HEK293 (cell line): ENCODE results near the gene NLK.

Experiments used
- CTCF ChIA-PET: fragments of 350-600 bp; formaldehyde crosslinking; extraction: SDS; loops from one replicate; lab custom pipeline; 2021; ENCODE audit warnings: antibody characterized with exemption; lab: Yijun Ruan, JAX
- POLR2A ChIA-PET: fragments of 300-600 bp; formaldehyde crosslinking; extraction: SDS; loops from one replicate; lab custom pipeline; 2020; ENCODE audit warnings: antibody characterized with exemption, inconsistent platforms; lab: Yijun Ruan, JAX
- H3K27ac ChIP-seq: fragments of 200-500 bp; sonication (Bioruptor generic); 2 replicates; pipeline ENCODE4 v1.5.1; 2014; ENCODE audit warnings: low read depth, low read length, control low read depth, inconsistent platforms; ENCODE audit errors: extremely low read depth
- H3K36me3 ChIP-seq, 2 experiments: fragments of 200-500 bp in 1 of 2; sonication (Bioruptor generic) in 1 of 2; 1 replicate in 1 of 2; 2 replicates in 1 of 2; pipeline ENCODE4 v1.5.1; 2014 to 2017; ENCODE audit warnings: inconsistent platforms in 2 of 2, low read length in 2 of 2; ENCODE audit not compliant: control insufficient read depth in 2 of 2, insufficient read depth in 1 of 2
- H3K4me1 ChIP-seq: fragments of 200-500 bp; sonication (Bioruptor generic); 2 replicates; pipeline ENCODE4 v1.5.1; 2014; ENCODE audit warnings: mild to moderate bottlenecking, low read length, inconsistent platforms; ENCODE audit not compliant: control insufficient read depth, insufficient read depth
- H3K4me3 ChIP-seq: 2 replicates; pipeline ENCODE4 v1.5.1; 2011; ENCODE audit warnings: low read depth, mild to moderate bottlenecking, control low read depth, low read length, moderate library complexity
- H3K9me3 ChIP-seq: fragments of 200-500 bp; sonication (Bioruptor generic); 2 replicates; pipeline ENCODE4 v1.5.1; 2014; ENCODE audit warnings: low read depth, low read length, inconsistent platforms; ENCODE audit not compliant: control insufficient read depth, insufficient read depth
- GLIS1 ChIP-seq: fragments of 450-650 bp; formaldehyde crosslinking; IDR thresholded peaks from 2 replicates; pipeline ENCODE4 v1.5.1; 2016; ENCODE audit warnings: missing biosample characterization, missing genetic modification characterization
- MEIS1 ChIP-seq: sonication (generic); formaldehyde crosslinking; IDR thresholded peaks from 2 replicates; pipeline ENCODE4 v1.8.1; 2022; ENCODE audit warnings: missing genetic modification reagents, mild to moderate bottlenecking, borderline replicate concordance
- RBAK ChIP-seq: fragments of 450-650 bp; formaldehyde crosslinking; IDR thresholded peaks from 2 replicates; pipeline ENCODE4 v1.5.1; 2016; ENCODE audit warnings: missing biosample characterization, missing genetic modification characterization
- SP2 ChIP-seq: fragments of 450-650 bp; formaldehyde crosslinking; IDR thresholded peaks from 2 replicates; pipeline ENCODE4 v1.5.1; 2016; ENCODE audit warnings: missing biosample characterization, missing genetic modification characterization
- WT1 ChIP-seq: fragments of 450-650 bp; formaldehyde crosslinking; IDR thresholded peaks from 2 replicates; pipeline ENCODE4 v1.5.1; 2016; ENCODE audit warnings: missing biosample characterization, missing genetic modification characterization
- ZNF10 ChIP-seq: fragments of 450-650 bp; formaldehyde crosslinking; IDR thresholded peaks from 2 replicates; pipeline ENCODE4 v1.5.1; 2017; ENCODE audit warnings: missing biosample characterization, missing genetic modification characterization
- ZNF132 ChIP-seq: fragments of 450-650 bp; formaldehyde crosslinking; IDR thresholded peaks from 2 replicates; pipeline ENCODE4 v1.5.1; 2017; ENCODE audit warnings: missing biosample characterization, missing genetic modification characterization, borderline replicate concordance
- ZNF133 ChIP-seq: fragments of 450-650 bp; formaldehyde crosslinking; IDR thresholded peaks from 2 replicates; pipeline ENCODE4 v1.5.1; 2016; ENCODE audit warnings: missing biosample characterization, missing genetic modification characterization
- ZNF157 ChIP-seq: fragments of 450-650 bp; formaldehyde crosslinking; IDR thresholded peaks from 2 replicates; pipeline ENCODE4 v1.5.1; 2016; ENCODE audit warnings: missing biosample characterization, missing genetic modification characterization
- ZNF16 ChIP-seq: fragments of 450-650 bp; formaldehyde crosslinking; IDR thresholded peaks from 2 replicates; pipeline ENCODE4 v1.5.1; 2016; ENCODE audit warnings: low read depth, missing biosample characterization, missing genetic modification characterization
- ZNF211 ChIP-seq: fragments of 450-650 bp; formaldehyde crosslinking; IDR thresholded peaks from 2 replicates; pipeline ENCODE4 v1.5.1; 2016; ENCODE audit warnings: low read depth, missing biosample characterization, missing genetic modification characterization
- ZNF292 ChIP-seq: fragments of 450-650 bp; formaldehyde crosslinking; IDR thresholded peaks from 2 replicates; pipeline ENCODE4 v1.5.1; 2016; ENCODE audit warnings: low read depth, missing biosample characterization, missing genetic modification characterization, borderline replicate concordance
- ZNF311 ChIP-seq: fragments of 450-650 bp; formaldehyde crosslinking; IDR thresholded peaks from 2 replicates; pipeline ENCODE4 v1.5.1; 2017; ENCODE audit warnings: missing biosample characterization, missing genetic modification characterization, borderline replicate concordance
- ZNF366 ChIP-seq: fragments of 450-650 bp; formaldehyde crosslinking; conservative IDR thresholded peaks from 2 replicates; pipeline ENCODE4 v1.5.1; 2016; ENCODE audit warnings: missing biosample characterization, missing genetic modification characterization
- ZNF426 ChIP-seq: fragments of 450-650 bp; formaldehyde crosslinking; IDR thresholded peaks from 2 replicates; pipeline ENCODE4 v1.5.1; 2017; ENCODE audit warnings: missing biosample characterization, missing genetic modification characterization, mild to moderate bottlenecking, inconsistent platforms, moderate library complexity
- ZNF514 ChIP-seq: fragments of 450-650 bp; formaldehyde crosslinking; IDR thresholded peaks from 2 replicates; pipeline ENCODE4 v1.5.1; 2016; ENCODE audit warnings: missing biosample characterization, missing genetic modification characterization
- ZNF529 ChIP-seq: fragments of 450-650 bp; formaldehyde crosslinking; IDR thresholded peaks from 2 replicates; pipeline ENCODE4 v1.5.1; 2017; ENCODE audit warnings: missing genetic modification characterization, missing biosample characterization; ENCODE audit not compliant: insufficient replicate concordance
- ZNF747 ChIP-seq: fragments of 450-650 bp; formaldehyde crosslinking; IDR thresholded peaks from 2 replicates; pipeline ENCODE4 v1.5.1; 2016; ENCODE audit warnings: missing biosample characterization, missing genetic modification characterization
- ZSCAN23 ChIP-seq: fragments of 450-650 bp; formaldehyde crosslinking; IDR thresholded peaks from 2 replicates; pipeline ENCODE4 v1.5.1; 2016; ENCODE audit warnings: missing biosample characterization, missing genetic modification characterization
- TF ChIP-seq, protein P1 (sequence below): fragments of 450-650 bp; formaldehyde crosslinking; IDR thresholded peaks from 2 replicates; pipeline ENCODE4 v1.5.1; 2016; ENCODE audit warnings: missing biosample characterization, missing genetic modification characterization, low read depth
- TF ChIP-seq, protein P2 (sequence below): fragments of 450-650 bp; formaldehyde crosslinking; IDR thresholded peaks from 2 replicates; pipeline ENCODE4 v1.5.1; 2016; ENCODE audit warnings: missing biosample characterization, missing genetic modification characterization
- TF ChIP-seq, protein P3 (sequence below): fragments of 450-650 bp; formaldehyde crosslinking; IDR thresholded peaks from 2 replicates; pipeline ENCODE4 v1.5.1; 2016; ENCODE audit warnings: missing biosample characterization, missing genetic modification characterization
- TF ChIP-seq, protein P4 (sequence below): fragments of 450-650 bp; formaldehyde crosslinking; IDR thresholded peaks from 2 replicates; pipeline ENCODE4 v1.5.1; 2016; ENCODE audit warnings: missing biosample characterization, missing genetic modification characterization

NLK gene

DNA sequence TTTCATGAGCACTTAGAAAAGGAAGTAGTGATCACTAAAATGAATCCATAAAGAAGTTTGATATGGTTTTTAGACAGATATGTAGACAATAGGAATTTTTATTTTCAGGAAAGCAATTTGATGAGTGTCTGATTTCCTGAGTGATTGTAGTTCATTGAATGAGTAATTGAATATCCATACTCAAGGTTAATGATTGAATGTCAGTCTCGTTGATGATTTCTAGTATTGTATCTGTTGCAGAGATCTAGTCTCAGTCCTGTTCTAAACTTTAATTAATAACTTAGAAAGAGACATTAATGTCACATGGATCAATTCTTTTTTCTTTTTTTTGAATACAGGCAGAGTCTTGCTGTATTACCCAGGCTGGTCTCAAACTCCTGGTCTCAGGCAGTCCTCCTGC lies 78.3 kb downstream of the NLK start:
- no peak overlapping the region for H3K27ac ChIP-seq
- H3K4me1 ChIP-seq = peaks cover 3% of the 10 kb centered on the region; the same call in 1 of the 2 replicates
- TF ChIP-seq, protein P1, sequence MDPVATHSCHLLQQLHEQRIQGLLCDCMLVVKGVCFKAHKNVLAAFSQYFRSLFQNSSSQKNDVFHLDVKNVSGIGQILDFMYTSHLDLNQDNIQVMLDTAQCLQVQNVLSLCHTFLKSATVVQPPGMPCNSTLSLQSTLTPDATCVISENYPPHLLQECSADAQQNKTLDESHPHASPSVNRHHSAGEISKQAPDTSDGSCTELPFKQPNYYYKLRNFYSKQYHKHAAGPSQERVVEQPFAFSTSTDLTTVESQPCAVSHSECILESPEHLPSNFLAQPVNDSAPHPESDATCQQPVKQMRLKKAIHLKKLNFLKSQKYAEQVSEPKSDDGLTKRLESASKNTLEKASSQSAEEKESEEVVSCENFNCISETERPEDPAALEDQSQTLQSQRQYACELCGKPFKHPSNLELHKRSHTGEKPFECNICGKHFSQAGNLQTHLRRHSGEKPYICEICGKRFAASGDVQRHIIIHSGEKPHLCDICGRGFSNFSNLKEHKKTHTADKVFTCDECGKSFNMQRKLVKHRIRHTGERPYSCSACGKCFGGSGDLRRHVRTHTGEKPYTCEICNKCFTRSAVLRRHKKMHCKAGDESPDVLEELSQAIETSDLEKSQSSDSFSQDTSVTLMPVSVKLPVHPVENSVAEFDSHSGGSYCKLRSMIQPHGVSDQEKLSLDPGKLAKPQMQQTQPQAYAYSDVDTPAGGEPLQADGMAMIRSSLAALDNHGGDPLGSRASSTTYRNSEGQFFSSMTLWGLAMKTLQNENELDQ (tag by site-specific recombination) = no peak
- TF ChIP-seq SP2 (tag by site-specific recombination) (no peak), ZSCAN23 (no peak), ZNF10 (tag by site-specific recombination) (no peak), RBAK (tag by site-specific recombination) (no peak), ZNF529 (tag by site-specific recombination) (no peak), ZNF132 (no peak), ZNF292 (tag by site-specific recombination) (no peak), ZNF747 (tag by site-specific recombination) (no peak), ZNF311 (tag by site-specific recombination) (no peak), ZNF426 (tag by site-specific recombination) (no peak)
- CTCF ChIA-PET = no interaction called here
- H3K36me3 ChIP-seq = peaks cover 0 to 3% of the 10 kb centered on the region in 2 experiments; a peak in 2 of 3 replicates
- H3K4me3 ChIP-seq = no peak overlapping the region
- no peaks in the 10 kb centered on the region for H3K9me3 ChIP-seq
- POLR2A ChIA-PET = no interaction called here

DNA sequence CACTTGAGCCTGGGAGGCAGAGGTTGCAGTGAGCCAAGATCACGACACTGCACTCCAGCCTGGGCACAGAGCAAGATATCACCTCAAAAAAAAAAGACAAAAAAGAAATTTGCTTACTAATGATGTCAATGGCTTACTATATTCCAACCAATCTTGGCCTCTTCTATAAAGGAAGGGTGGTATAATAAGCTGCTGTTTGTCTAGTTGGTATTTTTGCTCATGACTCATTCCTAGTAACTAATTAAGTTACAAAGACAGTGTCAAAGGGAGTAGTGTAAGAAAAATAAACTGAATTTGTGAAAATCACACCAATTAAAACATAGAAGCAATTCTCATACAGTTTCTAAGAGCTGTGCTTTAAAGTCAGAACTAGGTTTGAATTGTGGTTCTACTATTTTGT lies 82.5 kb downstream of the NLK start:
- H3K4me3 ChIP-seq = no peak overlapping the region
- peaks cover 0 to 3% of the 10 kb centered on the region in 2 experiments; a peak in 2 of 3 replicates for H3K36me3 ChIP-seq
- POLR2A ChIA-PET = interaction anchor here (0.6 kb wide), 1 partner anchor 233 kb away, joined by 3 read pairs; the partner anchor contains the start of gene POLDIP2
- no peak for TF ChIP-seq ZNF211 (tag by site-specific recombination)
- TF ChIP-seq WT1 = peak; percentile 41; the same call in 1 of the 2 replicates
- TF ChIP-seq, all 188 proteins: peak for 1
- no peaks in the 10 kb centered on the region for H3K4me1 ChIP-seq
- CTCF ChIA-PET = interaction anchor here (0.6 kb wide), 1 partner anchor 27 kb away, joined by 3 read pairs; no protein-coding TSS in a partner anchor
- H3K9me3 ChIP-seq = no peaks in the 10 kb centered on the region
- H3K27ac ChIP-seq = no peak overlapping the region

DNA sequence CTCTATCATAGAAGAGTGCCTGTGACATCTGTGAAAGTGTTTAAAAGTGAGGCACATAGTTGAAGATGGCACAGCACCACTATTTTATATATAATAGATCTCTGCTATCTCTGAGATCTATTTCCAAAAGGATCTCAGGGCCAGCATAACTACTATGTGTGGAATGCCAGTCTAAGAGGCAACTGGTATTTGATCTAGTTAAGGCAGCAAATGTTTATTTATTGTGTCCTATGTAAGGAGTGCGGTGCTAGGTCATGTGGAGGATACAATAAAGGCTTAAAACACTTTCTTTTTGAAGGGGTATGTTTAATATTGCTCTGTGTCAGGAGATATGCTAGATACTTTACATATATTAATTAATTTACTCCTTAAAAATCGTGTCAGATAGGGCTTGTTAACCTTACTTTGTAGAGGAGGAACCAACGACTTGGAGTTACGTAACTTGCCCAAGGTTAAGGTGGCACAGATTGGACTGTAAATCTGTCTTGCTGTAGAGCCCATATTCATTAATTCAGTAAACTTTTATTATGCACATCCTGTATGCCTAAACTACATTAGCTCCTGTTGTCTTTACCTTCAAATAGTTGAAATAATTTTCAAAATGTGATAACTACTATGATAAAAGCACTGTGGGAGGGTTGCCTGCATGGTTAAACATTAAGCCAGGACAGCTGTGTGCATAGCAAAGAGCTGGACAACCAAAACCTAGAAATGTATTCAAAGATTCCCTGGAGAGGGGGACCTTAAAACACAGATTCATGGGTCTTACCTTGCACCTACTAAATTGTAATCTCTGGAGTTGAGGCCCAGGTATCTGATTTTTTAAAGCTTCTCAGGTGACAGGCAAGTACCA lies 83.3 kb downstream of the NLK start:
- Histone ChIP-seq H3K4me1 (no peaks in the 10 kb centered on the region), H3K36me3 (peaks cover 0 to 3% of the 10 kb centered on the region in 2 experiments; a peak in 2 of 3 replicates), H3K9me3 (no peaks in the 10 kb centered on the region), H3K4me3 (no peak overlapping the region), H3K27ac (no peak overlapping the region)
- ChIA-PET POLR2A (interaction anchor here (0.6 kb wide), 1 partner anchor 232 kb away, joined by 3 read pairs; the partner anchor contains the start of gene POLDIP2), CTCF (interaction anchor here (0.6 to 0.7 kb wide), 3 partner anchors 28 to 244 kb away, joined by 3 to 4 read pairs (median 4); no protein-coding TSS in a partner anchor)
- TF ChIP-seq MEIS1 = no peak
- TF ChIP-seq, protein P2, sequence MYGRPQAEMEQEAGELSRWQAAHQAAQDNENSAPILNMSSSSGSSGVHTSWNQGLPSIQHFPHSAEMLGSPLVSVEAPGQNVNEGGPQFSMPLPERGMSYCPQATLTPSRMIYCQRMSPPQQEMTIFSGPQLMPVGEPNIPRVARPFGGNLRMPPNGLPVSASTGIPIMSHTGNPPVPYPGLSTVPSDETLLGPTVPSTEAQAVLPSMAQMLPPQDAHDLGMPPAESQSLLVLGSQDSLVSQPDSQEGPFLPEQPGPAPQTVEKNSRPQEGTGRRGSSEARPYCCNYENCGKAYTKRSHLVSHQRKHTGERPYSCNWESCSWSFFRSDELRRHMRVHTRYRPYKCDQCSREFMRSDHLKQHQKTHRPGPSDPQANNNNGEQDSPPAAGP = no peak
- no peak for TF ChIP-seq ZNF16
- no peak for TF ChIP-seq ZNF366 (tag by site-specific recombination)
- TF ChIP-seq GLIS1 (tag by site-specific recombination) = no peak
- TF ChIP-seq ZNF157 (tag by site-specific recombination) = no peak
- TF ChIP-seq, protein P3, sequence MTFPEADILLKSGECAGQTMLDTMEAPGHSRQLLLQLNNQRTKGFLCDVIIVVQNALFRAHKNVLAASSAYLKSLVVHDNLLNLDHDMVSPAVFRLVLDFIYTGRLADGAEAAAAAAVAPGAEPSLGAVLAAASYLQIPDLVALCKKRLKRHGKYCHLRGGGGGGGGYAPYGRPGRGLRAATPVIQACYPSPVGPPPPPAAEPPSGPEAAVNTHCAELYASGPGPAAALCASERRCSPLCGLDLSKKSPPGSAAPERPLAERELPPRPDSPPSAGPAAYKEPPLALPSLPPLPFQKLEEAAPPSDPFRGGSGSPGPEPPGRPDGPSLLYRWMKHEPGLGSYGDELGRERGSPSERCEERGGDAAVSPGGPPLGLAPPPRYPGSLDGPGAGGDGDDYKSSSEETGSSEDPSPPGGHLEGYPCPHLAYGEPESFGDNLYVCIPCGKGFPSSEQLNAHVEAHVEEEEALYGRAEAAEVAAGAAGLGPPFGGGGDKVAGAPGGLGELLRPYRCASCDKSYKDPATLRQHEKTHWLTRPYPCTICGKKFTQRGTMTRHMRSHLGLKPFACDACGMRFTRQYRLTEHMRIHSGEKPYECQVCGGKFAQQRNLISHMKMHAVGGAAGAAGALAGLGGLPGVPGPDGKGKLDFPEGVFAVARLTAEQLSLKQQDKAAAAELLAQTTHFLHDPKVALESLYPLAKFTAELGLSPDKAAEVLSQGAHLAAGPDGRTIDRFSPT (tag by site-specific recombination) = no peak
- no peak for TF ChIP-seq ZNF514 (tag by site-specific recombination)
- no peak for TF ChIP-seq ZNF133 (tag by site-specific recombination)
- TF ChIP-seq, protein P4, sequence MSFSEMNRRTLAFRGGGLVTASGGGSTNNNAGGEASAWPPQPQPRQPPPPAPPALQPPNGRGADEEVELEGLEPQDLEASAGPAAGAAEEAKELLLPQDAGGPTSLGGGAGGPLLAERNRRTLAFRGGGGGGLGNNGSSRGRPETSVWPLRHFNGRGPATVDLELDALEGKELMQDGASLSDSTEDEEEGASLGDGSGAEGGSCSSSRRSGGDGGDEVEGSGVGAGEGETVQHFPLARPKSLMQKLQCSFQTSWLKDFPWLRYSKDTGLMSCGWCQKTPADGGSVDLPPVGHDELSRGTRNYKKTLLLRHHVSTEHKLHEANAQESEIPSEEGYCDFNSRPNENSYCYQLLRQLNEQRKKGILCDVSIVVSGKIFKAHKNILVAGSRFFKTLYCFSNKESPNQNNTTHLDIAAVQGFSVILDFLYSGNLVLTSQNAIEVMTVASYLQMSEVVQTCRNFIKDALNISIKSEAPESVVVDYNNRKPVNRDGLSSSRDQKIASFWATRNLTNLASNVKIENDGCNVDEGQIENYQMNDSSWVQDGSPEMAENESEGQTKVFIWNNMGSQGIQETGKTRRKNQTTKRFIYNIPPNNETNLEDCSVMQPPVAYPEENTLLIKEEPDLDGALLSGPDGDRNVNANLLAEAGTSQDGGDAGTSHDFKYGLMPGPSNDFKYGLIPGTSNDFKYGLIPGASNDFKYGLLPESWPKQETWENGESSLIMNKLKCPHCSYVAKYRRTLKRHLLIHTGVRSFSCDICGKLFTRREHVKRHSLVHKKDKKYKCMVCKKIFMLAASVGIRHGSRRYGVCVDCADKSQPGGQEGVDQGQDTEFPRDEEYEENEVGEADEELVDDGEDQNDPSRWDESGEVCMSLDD (tag by site-specific recombination) = no peak
